GM18517 (cell line): ENCODE results near the gene ICE2.
A peak's percentile ranks its signal among the peaks of the same experiment; 100 is the strongest.

Experiments used
- ATAC-seq: cut with Tn5 transposase; IDR thresholded peaks from one replicate; pipeline ENCODE4 v1.9.1; 2021; ENCODE audit warnings: mild to moderate bottlenecking, moderate library complexity; ENCODE audit not compliant: unreplicated experiment

Gene ICE2, protein sequence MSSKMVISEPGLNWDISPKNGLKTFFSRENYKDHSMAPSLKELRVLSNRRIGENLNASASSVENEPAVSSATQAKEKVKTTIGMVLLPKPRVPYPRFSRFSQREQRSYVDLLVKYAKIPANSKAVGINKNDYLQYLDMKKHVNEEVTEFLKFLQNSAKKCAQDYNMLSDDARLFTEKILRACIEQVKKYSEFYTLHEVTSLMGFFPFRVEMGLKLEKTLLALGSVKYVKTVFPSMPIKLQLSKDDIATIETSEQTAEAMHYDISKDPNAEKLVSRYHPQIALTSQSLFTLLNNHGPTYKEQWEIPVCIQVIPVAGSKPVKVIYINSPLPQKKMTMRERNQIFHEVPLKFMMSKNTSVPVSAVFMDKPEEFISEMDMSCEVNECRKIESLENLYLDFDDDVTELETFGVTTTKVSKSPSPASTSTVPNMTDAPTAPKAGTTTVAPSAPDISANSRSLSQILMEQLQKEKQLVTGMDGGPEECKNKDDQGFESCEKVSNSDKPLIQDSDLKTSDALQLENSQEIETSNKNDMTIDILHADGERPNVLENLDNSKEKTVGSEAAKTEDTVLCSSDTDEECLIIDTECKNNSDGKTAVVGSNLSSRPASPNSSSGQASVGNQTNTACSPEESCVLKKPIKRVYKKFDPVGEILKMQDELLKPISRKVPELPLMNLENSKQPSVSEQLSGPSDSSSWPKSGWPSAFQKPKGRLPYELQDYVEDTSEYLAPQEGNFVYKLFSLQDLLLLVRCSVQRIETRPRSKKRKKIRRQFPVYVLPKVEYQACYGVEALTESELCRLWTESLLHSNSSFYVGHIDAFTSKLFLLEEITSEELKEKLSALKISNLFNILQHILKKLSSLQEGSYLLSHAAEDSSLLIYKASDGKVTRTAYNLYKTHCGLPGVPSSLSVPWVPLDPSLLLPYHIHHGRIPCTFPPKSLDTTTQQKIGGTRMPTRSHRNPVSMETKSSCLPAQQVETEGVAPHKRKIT

GRCh38 chr15:60478566-60479360 lies at the start of gene ICE2:
ICE2 (minus strand) TSS chr15:60479142; CDS start chr15:60477977, 1,165 bp downstream.
- ATAC-seq, result peak; percentile 77

- ATAC-seq, result no peak
Measured at GRCh38 chr15:60528530-60528929, 49.6 kb upstream of the ICE2 start.

DNA sequence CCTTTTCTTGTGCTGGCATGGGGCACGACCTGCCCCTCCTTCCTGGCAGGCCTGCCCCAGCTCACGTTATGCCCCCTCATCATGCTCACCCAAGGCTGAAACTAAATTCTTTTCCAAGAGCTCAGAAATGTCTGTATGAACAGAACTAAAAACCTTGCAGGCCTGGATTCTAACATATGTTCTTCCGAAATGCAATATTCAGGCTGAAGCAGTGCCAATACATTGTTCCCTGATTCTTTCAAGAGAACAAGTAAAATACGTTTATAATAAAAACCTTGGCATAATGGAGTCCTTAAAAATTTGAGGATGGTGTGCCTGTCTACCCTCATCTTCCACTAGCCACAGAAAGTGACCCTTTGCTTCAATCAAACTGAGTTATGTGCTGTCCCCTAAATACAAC lies 48.5 kb upstream of the ICE2 start:
- ATAC-seq, result no peak

DNA sequence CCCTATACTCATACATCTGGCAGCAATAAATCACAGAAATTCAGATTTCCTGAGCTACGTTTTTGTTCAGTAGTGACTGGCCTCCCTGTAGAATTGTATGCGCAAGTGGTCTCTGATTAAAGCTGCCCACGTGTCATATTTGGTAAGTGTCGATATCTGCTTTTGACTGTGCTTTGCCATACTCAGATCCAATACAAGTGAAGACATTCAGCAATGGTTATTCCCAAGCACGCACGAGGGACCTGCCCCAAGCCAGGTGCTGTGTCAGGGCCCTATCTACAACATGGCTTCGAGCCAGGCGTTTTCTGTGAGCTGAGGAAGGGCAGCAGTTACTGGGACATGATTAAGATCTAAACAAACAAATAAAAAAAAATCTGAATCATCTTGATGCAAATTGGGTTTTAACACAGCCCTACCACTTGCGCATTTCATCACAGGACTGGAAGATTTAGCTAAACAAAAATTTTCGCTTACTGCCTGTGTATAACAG lies 47.2 kb upstream of the ICE2 start:
- no peak for ATAC-seq

DNA sequence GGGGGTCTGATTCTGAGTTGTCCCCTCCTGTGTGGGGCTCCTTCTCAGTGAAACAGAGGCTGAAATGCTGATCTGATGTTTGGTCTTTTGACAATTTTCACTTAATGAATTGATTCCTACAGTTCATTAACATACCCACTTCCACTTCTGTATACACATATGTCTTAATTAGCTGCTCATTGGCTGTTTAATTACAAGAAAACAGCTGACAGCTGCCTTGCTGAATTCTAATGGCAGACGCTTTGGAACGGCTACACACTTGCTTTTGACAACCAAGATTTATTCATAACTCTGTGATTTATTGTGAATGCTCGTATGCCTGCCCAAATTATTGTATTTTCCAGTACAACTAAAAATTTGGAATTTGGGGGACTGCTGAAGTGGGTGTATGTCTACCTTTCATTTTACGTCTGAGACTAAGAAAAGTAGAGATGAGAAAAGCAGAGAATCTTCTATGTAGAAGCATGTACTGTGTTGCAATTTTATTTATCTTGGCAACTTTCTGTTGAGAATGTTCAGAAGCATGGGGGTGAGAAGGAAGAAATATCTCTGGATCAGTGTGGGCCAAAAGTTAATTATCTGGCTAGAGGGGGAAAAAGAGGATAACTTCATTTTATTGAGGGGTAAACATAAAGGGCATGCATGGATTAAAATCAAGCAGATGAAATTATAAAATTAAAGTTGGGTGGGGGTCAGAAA lies 46.5 kb upstream of the ICE2 start:
- no peak for ATAC-seq

DNA sequence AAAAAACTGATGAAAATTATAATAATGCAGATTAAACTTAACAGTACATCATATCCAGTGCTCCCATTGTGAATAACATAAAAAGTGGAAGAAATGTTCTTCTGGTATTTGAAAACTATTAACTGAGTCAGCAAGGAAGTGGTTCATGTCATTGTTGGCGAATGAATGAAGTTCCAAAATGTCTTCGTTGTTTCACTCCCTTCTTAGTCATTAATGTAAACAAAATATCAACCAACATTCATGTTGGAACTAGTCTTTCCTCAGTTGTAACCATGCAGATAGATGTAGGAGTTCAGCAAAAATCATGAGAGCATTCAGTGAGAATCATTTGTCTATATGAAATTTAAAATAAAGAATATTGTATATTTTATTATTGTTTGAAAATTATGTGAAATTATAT lies 44.1 kb upstream of the ICE2 start:
- no peak for ATAC-seq

DNA sequence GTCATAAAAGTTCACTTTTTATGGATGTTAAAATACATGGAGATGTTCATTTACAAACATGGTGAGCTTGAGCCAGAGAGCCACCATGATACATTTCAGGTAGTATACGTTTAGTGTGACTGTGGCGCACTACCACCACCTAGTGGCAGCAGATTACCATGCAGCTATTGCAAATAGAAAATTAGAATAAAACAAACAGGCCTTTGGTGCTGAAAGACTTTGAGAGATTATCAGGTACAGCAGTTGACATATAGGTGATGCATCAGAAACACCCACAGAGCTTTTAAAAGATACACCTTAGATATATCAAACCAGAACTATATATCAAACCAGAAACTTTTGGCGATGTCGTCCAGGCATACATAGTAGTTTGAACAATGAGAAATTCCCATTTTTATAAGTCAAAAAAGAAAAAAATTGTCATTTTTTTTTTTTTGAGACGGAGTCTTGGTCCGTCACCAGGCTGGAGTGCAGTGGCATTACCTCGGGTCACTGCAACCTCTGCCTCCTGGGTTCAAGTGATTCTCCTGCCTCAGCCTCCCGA lies 42.0 kb upstream of the ICE2 start:
- peak; percentile 71 for ATAC-seq

DNA sequence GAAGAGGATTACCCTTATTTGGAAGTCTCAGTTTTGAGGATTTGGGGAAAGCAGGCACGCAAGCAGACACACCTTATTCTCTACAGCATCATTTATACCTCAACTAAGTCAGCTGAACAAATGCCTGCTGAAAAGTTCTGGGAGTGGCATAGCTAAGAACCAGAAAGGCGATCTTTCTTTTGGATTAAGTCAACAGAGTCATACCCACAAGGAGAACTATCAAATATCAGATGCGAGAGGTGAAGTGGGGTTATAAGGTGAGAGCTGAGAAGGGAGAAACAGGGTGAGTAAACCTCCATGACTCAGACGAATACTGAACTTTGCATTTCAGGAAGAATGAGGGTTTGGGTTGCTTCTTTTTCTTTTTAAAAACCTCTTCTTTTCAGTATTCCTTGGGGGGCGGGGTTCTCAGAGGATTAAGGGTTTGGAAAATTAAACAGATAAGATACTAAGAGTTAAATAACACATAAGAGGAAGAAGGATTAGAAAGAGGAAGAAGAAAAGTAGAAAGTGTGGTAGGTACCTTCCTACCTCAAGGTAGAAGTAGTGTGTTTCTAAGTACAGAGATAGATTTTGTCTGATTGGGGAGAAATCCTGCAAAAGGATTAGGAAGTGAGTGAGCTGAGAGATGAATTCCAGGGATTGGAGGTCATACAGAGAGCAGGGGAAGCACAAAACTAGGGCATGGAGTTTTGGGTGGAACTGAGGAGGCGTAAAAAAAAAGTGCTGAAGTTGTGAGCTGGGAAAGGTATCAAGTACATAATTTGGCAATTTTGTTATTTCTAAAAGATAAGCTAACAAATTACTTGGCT lies 41.3 kb upstream of the ICE2 start:
- peak; percentile 10 for ATAC-seq

DNA sequence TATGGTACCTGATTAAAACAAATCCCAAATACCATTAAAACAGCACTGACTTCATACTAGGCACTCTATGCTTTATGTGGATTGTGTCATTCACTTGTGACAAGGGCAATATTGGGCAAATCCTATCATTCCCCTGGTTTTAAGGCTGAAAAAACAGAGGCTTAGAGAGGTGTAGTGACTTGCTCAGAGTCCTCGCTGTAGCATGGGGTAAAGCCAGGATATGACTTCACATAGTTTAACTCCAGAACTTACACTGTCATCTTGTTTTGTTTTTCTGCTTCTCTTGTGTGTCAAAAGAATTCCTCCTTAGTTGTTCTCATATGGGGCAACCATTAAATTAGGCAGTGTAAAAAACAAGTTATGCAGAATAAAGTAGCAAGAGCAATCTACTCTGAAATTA lies 40.3 kb upstream of the ICE2 start:
- no peak for ATAC-seq

- ATAC-seq, result no peak
Measured at GRCh38 chr15:60518511-60518910, 39.6 kb upstream of the ICE2 start.

- ATAC-seq, result no peak
Measured at GRCh38 chr15:60514261-60514881, 35.4 kb upstream of the ICE2 start.

- no peak for ATAC-seq
Measured at GRCh38 chr15:60513676-60514075, 34.7 kb upstream of the ICE2 start.

GRCh38 chr15:60512937-60513336 lies 34.0 kb upstream of the ICE2 start:
- ATAC-seq, result no peak

DNA sequence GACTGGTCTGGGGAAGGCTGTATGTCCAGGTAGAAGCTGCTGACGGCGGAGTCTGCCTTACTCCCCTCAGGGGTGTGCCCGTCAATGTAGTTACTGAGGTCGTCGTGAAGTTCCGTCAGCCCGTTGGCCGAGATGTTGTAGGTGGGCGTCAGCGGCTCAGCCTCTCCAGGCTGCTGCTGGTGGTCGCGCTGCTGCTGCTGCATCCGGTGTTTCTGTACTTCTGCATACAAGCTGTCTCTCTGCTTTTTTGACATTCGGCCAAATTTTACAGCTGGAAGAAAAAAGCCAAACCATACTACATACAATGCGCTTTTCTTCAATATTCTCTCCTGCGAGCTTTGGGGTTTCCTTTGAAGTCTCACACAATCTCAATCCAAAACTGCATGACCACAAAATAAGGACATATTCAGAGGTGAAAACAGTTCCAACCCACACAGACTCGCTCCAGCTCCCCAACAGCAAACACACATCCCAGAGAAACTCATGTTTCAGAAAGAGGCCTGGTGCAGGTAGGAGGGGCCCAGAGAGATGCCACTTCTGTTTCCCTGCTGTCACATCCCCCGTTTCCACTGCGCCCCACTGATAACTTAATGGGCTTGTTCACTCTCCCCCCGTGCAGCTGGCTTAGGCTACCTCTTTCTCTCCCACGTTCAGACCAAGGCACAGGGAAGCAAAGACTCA lies 32.5 kb upstream of the ICE2 start:
- ATAC-seq, result no peak

- ATAC-seq, result no peak
Measured at GRCh38 chr15:60510006-60510405, 31.1 kb upstream of the ICE2 start.

DNA sequence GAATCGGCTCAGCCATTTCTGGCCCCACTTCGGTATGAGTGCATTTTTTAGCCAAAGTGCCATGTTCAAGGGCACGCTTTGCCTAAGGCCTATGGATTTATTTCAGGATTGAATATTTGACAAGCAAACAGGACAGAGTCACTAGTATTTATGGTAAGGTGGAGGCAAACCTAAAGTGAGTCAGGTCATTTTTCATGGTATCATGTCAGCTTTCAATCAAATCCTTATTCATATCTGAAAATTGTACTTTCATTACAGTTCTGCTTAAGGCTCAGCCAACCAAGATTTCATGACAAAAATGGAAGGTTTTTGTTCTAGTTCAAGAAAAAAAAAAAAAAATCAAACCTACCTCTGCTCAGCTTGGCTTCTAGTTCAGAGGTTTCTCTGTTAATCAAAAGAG lies 30.5 kb upstream of the ICE2 start:
- ATAC-seq, result no peak

DNA sequence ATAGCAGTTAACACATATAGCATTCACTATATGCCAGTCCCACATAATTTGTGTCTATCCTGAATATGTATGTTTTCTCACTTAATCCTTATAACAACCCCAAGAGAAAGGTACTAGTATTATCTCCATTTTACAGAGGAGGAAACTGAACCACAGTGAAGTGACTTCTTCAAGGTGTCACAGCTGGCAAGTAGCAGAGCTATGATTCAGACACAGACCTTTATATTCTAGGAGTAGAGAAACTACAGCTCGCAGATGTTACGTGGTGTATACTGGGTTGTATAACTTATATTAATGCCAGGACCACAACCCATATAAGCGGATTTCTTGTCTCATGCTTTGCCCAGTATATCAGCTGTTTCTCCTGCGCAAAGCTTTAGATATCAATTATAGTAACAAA lies 29.5 kb upstream of the ICE2 start:
- ATAC-seq, result no peak
